Bronchial epithelial cell (primary cell): Measurements from ENCODE around the gene MLEC. TPM values are rescaled to one million over a fixed set of nuclear protein-coding genes. Genes with fewer than 3 reads are reported as not detected.
A peak's percentile ranks its signal among the peaks of the same experiment; 100 is the strongest.

Experiments used
- DNase-seq: peaks from one replicate; pipeline ENCODE4 v3.0.0-alpha.2; 2010; ENCODE audit warnings: low read depth
- FAIRE-seq: peaks from 2 replicates; lab custom pipeline; 2011; peaks lifted over from hg19 to GRCh38; lab: Jason Lieb, UNC
- H3K27me3 ChIP-seq: 2 replicates; pipeline ENCODE4 v1.5.1; 2011; ENCODE audit warnings: low read length; ENCODE audit not compliant: control insufficient read depth, insufficient read depth
- H3K36me3 ChIP-seq: 2 replicates; pipeline ENCODE4 v1.5.1; 2011; ENCODE audit warnings: low read length; ENCODE audit not compliant: control insufficient read depth, insufficient read depth
- H3K4me3 ChIP-seq: 2 replicates; pipeline ENCODE4 v1.5.1; 2011; ENCODE audit warnings: mild to moderate bottlenecking, low read depth, low read length, control low read depth
- total RNA-seq: library from RNA; depleted of rRNA; stranded (reverse); fragments of >200 nt; gene quantifications from 2 replicates; pipeline ENCODE4 v1.2.1, GENCODE V29; 2014
- TF ChIP-seq, protein P1 (sequence below): IDR thresholded peaks from 2 replicates; pipeline ENCODE4 v1.5.1; 2011; ENCODE audit warnings: mild to moderate bottlenecking, moderate library complexity, low read length, control low read depth, inconsistent platforms; ENCODE audit not compliant: insufficient read depth, severe bottlenecking

The MLEC gene
- total RNA-seq, 1 donor from 2014 or later: 61.9 TPM

DNA sequence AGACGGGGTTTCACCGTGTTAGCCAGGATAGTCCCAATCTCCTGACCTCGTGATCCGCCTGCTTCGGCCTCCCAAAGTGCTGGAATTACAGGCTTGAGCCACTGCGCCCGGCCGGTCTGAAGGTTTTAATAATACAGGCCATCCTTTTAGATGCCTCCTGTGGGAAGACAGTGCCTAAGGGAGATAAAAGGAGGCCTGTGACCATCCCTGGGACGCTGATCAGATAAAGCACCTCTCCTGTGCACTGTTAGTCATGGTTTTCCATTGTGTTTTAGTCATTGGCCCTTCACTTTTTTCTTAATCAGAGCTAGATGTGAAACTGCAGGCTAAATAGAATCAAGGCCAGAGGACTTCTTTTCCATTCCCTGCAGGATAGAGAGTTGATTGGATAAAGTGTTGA lies 31.1 kb downstream of the MLEC start:
- DNase-seq (no peak), FAIRE-seq (no peak)
- Histone ChIP-seq H3K27me3 (no peaks in the 10 kb centered on the region), H3K4me3 (no peak overlapping the region), H3K36me3 (peaks cover 29% of the 10 kb centered on the region)
- TF ChIP-seq, protein P1, sequence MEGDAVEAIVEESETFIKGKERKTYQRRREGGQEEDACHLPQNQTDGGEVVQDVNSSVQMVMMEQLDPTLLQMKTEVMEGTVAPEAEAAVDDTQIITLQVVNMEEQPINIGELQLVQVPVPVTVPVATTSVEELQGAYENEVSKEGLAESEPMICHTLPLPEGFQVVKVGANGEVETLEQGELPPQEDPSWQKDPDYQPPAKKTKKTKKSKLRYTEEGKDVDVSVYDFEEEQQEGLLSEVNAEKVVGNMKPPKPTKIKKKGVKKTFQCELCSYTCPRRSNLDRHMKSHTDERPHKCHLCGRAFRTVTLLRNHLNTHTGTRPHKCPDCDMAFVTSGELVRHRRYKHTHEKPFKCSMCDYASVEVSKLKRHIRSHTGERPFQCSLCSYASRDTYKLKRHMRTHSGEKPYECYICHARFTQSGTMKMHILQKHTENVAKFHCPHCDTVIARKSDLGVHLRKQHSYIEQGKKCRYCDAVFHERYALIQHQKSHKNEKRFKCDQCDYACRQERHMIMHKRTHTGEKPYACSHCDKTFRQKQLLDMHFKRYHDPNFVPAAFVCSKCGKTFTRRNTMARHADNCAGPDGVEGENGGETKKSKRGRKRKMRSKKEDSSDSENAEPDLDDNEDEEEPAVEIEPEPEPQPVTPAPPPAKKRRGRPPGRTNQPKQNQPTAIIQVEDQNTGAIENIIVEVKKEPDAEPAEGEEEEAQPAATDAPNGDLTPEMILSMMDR: no peak

DNA sequence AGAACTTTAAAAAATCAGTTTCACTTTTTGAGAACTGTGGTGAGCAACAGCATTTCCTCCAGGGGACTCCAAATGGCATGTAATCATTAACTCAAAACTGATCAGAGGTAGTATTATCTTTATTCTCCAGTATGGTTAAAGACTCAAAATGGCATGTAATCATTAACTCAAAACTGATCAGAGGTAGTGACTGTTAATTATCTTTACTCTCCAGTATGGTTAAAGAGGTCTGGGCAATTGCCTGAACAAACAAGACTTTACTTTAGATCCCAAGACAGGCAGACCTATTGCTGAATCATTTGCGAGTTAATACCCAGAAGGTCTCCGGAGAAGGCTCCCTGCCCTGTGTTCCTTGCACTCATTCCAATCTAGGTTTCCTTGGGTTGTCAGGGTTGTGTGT lies 32.1 kb downstream of the MLEC start:
- FAIRE-seq (no peak), DNase-seq (no peak)
- TF ChIP-seq, protein P1: no peak
- Histone ChIP-seq H3K4me3 (no peak overlapping the region), H3K36me3 (peaks cover 29% of the 10 kb centered on the region), H3K27me3 (no peaks in the 10 kb centered on the region)

DNA sequence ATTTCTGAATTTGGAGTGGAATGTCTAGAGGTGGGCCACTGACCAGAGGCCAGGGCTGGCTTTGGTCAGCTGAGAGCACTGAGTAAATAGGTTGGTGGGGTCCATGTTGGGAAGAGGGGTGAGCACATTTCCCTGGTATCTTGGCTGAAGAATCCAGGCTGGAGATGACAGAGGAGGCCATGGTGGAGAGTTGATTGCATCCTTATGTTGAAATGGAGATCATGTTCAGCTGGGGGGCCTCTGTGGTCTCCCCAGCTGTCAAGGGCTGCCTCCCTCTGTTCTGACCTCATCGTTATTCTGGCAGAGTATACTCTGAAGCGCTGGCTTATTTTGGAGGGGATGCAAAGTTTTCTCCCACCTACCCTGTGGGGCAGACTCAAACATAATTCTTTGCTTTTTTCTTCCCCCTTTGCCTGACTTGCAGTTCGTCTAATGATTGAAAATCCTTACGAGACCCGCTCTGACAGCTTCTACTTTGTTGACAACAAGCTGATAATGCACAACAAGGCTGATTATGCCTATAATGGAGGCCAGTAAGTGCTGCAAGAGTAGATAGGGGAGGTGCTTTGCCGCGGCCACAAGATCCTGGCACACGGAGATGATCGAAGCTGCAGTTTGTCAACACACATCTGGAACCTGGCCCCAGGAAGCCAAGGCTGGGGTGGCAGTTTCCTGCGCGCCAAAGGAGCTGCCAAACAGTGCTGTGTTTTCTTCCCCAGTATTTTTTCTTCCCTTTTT lies 32.7 kb downstream of the MLEC start:
- Histone ChIP-seq H3K4me3 (no peak overlapping the region), H3K36me3 (peaks cover 26% of the 10 kb centered on the region), H3K27me3 (no peaks in the 10 kb centered on the region)
- no peak for FAIRE-seq
- TF ChIP-seq, protein P1: no peak
- no peak for DNase-seq

DNA sequence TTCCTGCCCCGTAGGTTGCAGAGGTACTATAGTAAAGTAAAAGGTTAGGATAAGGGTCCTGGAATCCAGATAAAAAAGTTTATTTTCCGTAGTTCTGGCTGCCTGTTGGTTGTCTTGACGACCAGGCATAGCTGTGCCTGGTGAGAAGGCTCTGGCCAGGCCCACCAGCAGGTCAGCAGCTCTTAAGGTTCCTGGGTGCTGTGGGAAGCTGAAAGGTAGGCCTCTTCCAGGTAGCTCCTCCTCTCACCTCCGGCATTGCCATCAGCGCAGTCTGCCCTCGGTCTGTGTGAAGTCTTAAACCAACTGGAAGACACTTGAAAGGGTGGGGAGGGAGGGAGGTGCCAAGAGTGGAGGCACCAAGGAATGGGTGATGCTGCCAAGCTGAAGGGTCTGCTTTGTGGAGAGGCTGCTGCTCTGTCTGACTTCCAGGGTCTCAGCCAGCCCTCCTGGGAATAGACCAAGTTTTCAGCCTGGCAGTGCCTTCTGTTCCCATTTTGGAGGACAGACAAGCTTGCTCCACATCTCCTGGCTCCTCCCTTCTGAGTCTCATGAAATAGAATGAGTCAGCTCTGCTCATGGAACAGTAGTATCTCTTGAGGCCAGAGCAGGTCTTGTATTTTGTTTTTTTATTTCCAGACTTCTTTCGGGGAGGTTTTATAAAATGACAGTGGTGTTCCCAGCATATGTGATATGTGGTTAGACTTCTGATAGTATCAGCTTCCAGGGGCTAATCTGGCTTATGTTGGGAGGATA lies 33.5 kb downstream of the MLEC start:
- DNase-seq: peak; percentile 66
- Histone ChIP-seq H3K36me3 (peaks cover 26% of the 10 kb centered on the region), H3K4me3 (no peak overlapping the region), H3K27me3 (no peaks in the 10 kb centered on the region)
- TF ChIP-seq, protein P1: no peak
- FAIRE-seq: peak; percentile 23

- DNase-seq (no peak), FAIRE-seq (no peak)
- Histone ChIP-seq H3K27me3 (no peaks in the 10 kb centered on the region), H3K36me3 (peaks cover 22% of the 10 kb centered on the region), H3K4me3 (no peak overlapping the region)
- TF ChIP-seq, protein P1: no peak
Observed at GRCh38 chr12:120720987-120721801, 34.2 kb downstream of the MLEC start.
